H1 (cell line): ENCODE data around the gene KCNK2. TPM values are rescaled to one million over a fixed set of nuclear protein-coding genes. Genes with fewer than 3 reads are reported as not detected.

Experiments used
- CHD7 ChIP-seq: fragments of 300-600 bp; sonication (generic); IDR thresholded peaks from 2 replicates; pipeline ENCODE4 v1.7.1; 2012; ENCODE audit warnings: low read length, moderate library complexity, mild to moderate bottlenecking, inconsistent platforms; ENCODE audit not compliant: insufficient replicate concordance
- CTBP2 ChIP-seq: IDR thresholded peaks from 2 replicates; pipeline ENCODE4 v1.7.0; 2011; ENCODE audit warnings: borderline replicate concordance, mild to moderate bottlenecking, moderate library complexity, mixed read lengths, low read length; ENCODE audit not compliant: insufficient read depth, insufficient read length
- CTCF ChIP-seq, 3 experiments: IDR thresholded peaks; 1 replicate in 2 of 3; 2 replicates in 1 of 3; pipeline versions ENCODE4 v1.5.1 to v1.6.1; 2011; ENCODE audit warnings: low read length in 3 of 3, mild to moderate bottlenecking in 3 of 3, inconsistent platforms in 2 of 3, low read depth in 1 of 3, moderate library complexity in 1 of 3; ENCODE audit not compliant: insufficient read depth in 1 of 3; ENCODE audit errors: control extremely low read depth in 1 of 3
- EP300 ChIP-seq, 2 experiments: IDR thresholded peaks; 1 replicate in 1 of 2; 2 replicates in 1 of 2; pipeline ENCODE4 v1.6.1; 2011 to 2012; ENCODE audit warnings: low read depth in 2 of 2, low read length in 2 of 2, mild to moderate bottlenecking in 2 of 2, borderline replicate concordance in 1 of 2, inconsistent platforms in 1 of 2, moderate library complexity in 1 of 2
- EZH2 ChIP-seq: fragments of 200-600 bp; sonication (generic); IDR thresholded peaks from 2 replicates; pipeline ENCODE4 v1.7.1; 2012; ENCODE audit warnings: low read depth, mild to moderate bottlenecking, moderate library complexity, low read length, inconsistent platforms; ENCODE audit not compliant: severe bottlenecking
- SP2 ChIP-seq: IDR thresholded peaks from 2 replicates; pipeline ENCODE4 v1.6.1; 2012; ENCODE audit warnings: mild to moderate bottlenecking, low read length, inconsistent platforms
- SP4 ChIP-seq: IDR thresholded peaks from 2 replicates; pipeline ENCODE4 v1.6.1; 2012; ENCODE audit warnings: low read length, inconsistent platforms
- SUZ12 ChIP-seq: fragments of 200-600 bp; sonication (generic); IDR thresholded peaks from 2 replicates; pipeline ENCODE4 v1.6.1; 2012; ENCODE audit warnings: mild to moderate bottlenecking, inconsistent platforms, low read length, moderate library complexity, mixed read lengths
- TBP ChIP-seq: IDR thresholded peaks from 2 replicates; pipeline ENCODE4 v1.6.1; 2011; ENCODE audit warnings: low read depth, low read length, improper control_type of control experiment
- polyA plus RNA-seq, 7 experiments: library from polyadenylated mRNA; depleted of rRNA in 3 of 7; stranded (reverse) in 5 of 7; unstranded in 2 of 7; fragments of >200 nt in 5 of 7; fragments of 200-250 nt in 2 of 7; gene quantifications; 1 replicate in 5 of 7; 2 replicates in 1 of 7; 4 replicates in 1 of 7; pipeline versions ENCODE4 v1.2.1 to v1.2.3, GENCODE V29; 2011 to 2013; ENCODE audit warnings: missing spikeins in 2 of 7, mixed read lengths in 2 of 7
- total RNA-seq: library from RNA; stranded (reverse); fragmentation: NEBNext Ultra II Directional; extraction: Animal tissue kit (Norgen Biotek cat#: 25700); gene quantifications from 2 replicates; pipeline ENCODE4 v1.2.1, GENCODE V29; 2021

The KCNK2 gene
- total and polyA plus RNA-seq, 2 of the 8 experiments (the other 6 are each of a cell fraction or from before 2014, with no cell fraction given): 0.59 to 1.2 TPM

GRCh38 chr1:215104283-215104682 is 21.7 kb downstream of the KCNK2 start (continued):
- TF ChIP-seq CHD7: no peak
- no peak for TF ChIP-seq SP4
- no peak for TF ChIP-seq EP300 (IDR thresholded peaks at IDR 0.05; ENCODE audit: borderline replicate concordance in 1 of 2, low read depth in 2 of 2, low read length in 2 of 2)
- no peak for TF ChIP-seq SP2
- no peak for TF ChIP-seq CTBP2
- TF ChIP-seq EZH2: no peak
- no peak for TF ChIP-seq CTCF (IDR thresholded peaks at IDR 0.05; ENCODE audit: control extremely low read depth in 1 of 3, insufficient read depth in 1 of 3, low read depth in 1 of 3, low read length in 3 of 3)
- no peak for TF ChIP-seq SUZ12
- TF ChIP-seq TBP: no peak
